NB4 (cell line): ENCODE results near the gene DLG1.

Source experiments
- CTCF ChIP-seq: IDR thresholded peaks from one replicate; pipeline ENCODE4 v1.5.1; 2012; ENCODE audit warnings: low read depth, low read length
- MAX ChIP-seq: IDR thresholded peaks from 2 replicates; pipeline ENCODE4 v1.6.1; 2011; ENCODE audit warnings: low read depth, low read length
- MYC ChIP-seq: IDR thresholded peaks from 2 replicates; pipeline ENCODE4 v1.6.1; 2011; ENCODE audit warnings: low read depth, low read length
- POLR2A ChIP-seq: IDR thresholded peaks from 2 replicates; pipeline ENCODE4 v1.6.1; 2011; ENCODE audit warnings: mild to moderate bottlenecking; ENCODE audit not compliant: insufficient read length; ENCODE audit errors: extremely low read depth

- no peak for TF ChIP-seq CTCF
- no peak for TF ChIP-seq MYC
- TF ChIP-seq MAX = no peak
- TF ChIP-seq POLR2A = no peak
Observed at GRCh38 chr3:197270558-197271317, 27.7 kb downstream of the DLG1 start.
